Measurements from ENCODE around the gene HRH3. TPM values are rescaled to one million over a fixed set of nuclear protein-coding genes. Genes with fewer than 3 reads are reported as not detected.

The HRH3 gene
- polyA plus RNA-seq, 3 donors: not detected

- Mint-ChIP-seq H3K27me3 (ENCODE audit: low read depth in 3 of 3) (peaks cover 24 to 56% (median 52%) of the 10 kb centered on the region in 3 donors), H3K27ac (no peak overlapping the region), H3K4me1 (no peaks in the 10 kb centered on the region), H3K4me3 (no peak overlapping the region), H3K9me3 (peaks cover 0 to 5% (median under 1%) of the 10 kb centered on the region in 7 donors), H3K36me3 (no peaks in the 10 kb centered on the region)
- Histone ChIP-seq H3K27me3 (ENCODE audit: control insufficient read depth in 2 of 2, insufficient read depth in 2 of 2, low read length in 2 of 2) (peaks cover 5 to 26% of the 10 kb centered on the region in 2 donors), H3K27ac (ENCODE audit: low read depth in 1 of 2, low read length in 2 of 2) (no peak overlapping the region), H3K9me3 (replicated peaks in 1 of 2; ENCODE audit: control insufficient read depth in 1 of 2, insufficient read depth in 1 of 2, low read length in 2 of 2) (peaks cover 0 to 4% of the 10 kb centered on the region in 2 donors), H3K9ac (ENCODE audit: insufficient read depth, low read length, poor library complexity, severe bottlenecking) (no peak overlapping the region), H3K4me1 (ENCODE audit: control insufficient read depth in 1 of 2, insufficient read depth in 2 of 2, low read length in 2 of 2) (no peaks in the 10 kb centered on the region), H3K4me3 (replicated peaks in 1 of 3; ENCODE audit: low read depth in 2 of 3, low read length in 3 of 3) (no peak overlapping the region), H3K36me3 (replicated peaks in 1 of 2; ENCODE audit: control insufficient read depth in 1 of 2, insufficient read depth in 2 of 2, low read length in 2 of 2) (no peaks in the 10 kb centered on the region), H3K79me2 (ENCODE audit: insufficient read depth, low read length) (no peaks in the 10 kb centered on the region), H4K20me1 (ENCODE audit: insufficient read depth, low read length) (no peaks in the 10 kb centered on the region), H2AFZ (ENCODE audit: insufficient read depth, low read depth, low read length, poor library complexity, severe bottlenecking) (no peak overlapping the region), H3K4me2 (replicated peaks; ENCODE audit: extremely low read depth, low read length, poor library complexity, severe bottlenecking) (no peak overlapping the region)
- intact Hi-C loops (cut with micrococcal nuclease): no loop called here
- 68% methylated on average over 15 of the region's 21 CpGs for WGBS (ENCODE audit: insufficient coverage)
- TF ChIP-seq CTCF (IDR thresholded peaks at IDR 0.05): no peak
- no peak for DNase-seq
These were observed 4.2 kb upstream of the HRH3 start for GRCh38 chr20:62224113-62224855.

- Mint-ChIP-seq H3K27ac (no peak overlapping the region), H3K27me3 (ENCODE audit: low read depth in 3 of 3) (peaks cover 31 to 63% (median 59%) of the 10 kb centered on the region in 3 donors), H3K4me3 (no peak overlapping the region), H3K4me1 (no peaks in the 10 kb centered on the region), H3K36me3 (no peaks in the 10 kb centered on the region), H3K9me3 (peaks cover 0 to 5% (median 1%) of the 10 kb centered on the region in 7 donors)
- peaks cover 0 to 3% of the 10 kb centered on the region in 2 donors for H3K9me3 ChIP-seq (replicated peaks in 1 of 2; ENCODE audit: control insufficient read depth in 1 of 2, insufficient read depth in 1 of 2, low read length in 2 of 2)
- no peaks in the 10 kb centered on the region for H4K20me1 ChIP-seq (ENCODE audit: insufficient read depth, low read length)
- no peaks in the 10 kb centered on the region for H3K79me2 ChIP-seq (ENCODE audit: insufficient read depth, low read length)
- H2AFZ ChIP-seq (ENCODE audit: insufficient read depth, low read depth, low read length, poor library complexity, severe bottlenecking): no peak overlapping the region
- no peaks in the 10 kb centered on the region for H3K36me3 ChIP-seq (replicated peaks in 1 of 2; ENCODE audit: control insufficient read depth in 1 of 2, insufficient read depth in 2 of 2, low read length in 2 of 2)
- 86% methylated on average over 7 of the region's 9 CpGs for whole genome bisulfite sequencing (ENCODE audit: insufficient coverage)
- no peak overlapping the region for H3K4me3 ChIP-seq (replicated peaks in 1 of 3; ENCODE audit: low read depth in 2 of 3, low read length in 3 of 3)
- no peak overlapping the region for H3K27ac ChIP-seq (ENCODE audit: low read depth in 1 of 2, low read length in 2 of 2)
- intact Hi-C loops (cut with micrococcal nuclease): no loop called here
- H3K9ac ChIP-seq (ENCODE audit: insufficient read depth, low read length, poor library complexity, severe bottlenecking): no peak overlapping the region
- no peak for DNase-seq
- peaks cover 6 to 33% of the 10 kb centered on the region in 2 donors for H3K27me3 ChIP-seq (ENCODE audit: control insufficient read depth in 2 of 2, insufficient read depth in 2 of 2, low read length in 2 of 2)
- H3K4me2 ChIP-seq (replicated peaks; ENCODE audit: extremely low read depth, low read length, poor library complexity, severe bottlenecking): no peak overlapping the region
- TF ChIP-seq CTCF (IDR thresholded peaks at IDR 0.05): no peak
- no peaks in the 10 kb centered on the region for H3K4me1 ChIP-seq (ENCODE audit: control insufficient read depth in 1 of 2, insufficient read depth in 2 of 2, low read length in 2 of 2)
These were observed 3.5 kb upstream of the HRH3 start for GRCh38 chr20:62223571-62223970.

All from CD14-positive monocyte (primary cell).